NCI-H2171 (cell line): Measurements from ENCODE around the gene CNFN.

ENCODE experiments used
- DNase-seq: peaks from one replicate; lab custom pipeline; 2025; lab: John Stamatoyannopoulos, UW

Gene CNFN

GRCh38 chr19:42389899-42390298 lies at the start of gene CNFN:
Gene CNFN (minus strand): TSS chr19:42390297. CDS start chr19:42389037, 1,260 bp downstream.
- no peak for DNase-seq

DNA sequence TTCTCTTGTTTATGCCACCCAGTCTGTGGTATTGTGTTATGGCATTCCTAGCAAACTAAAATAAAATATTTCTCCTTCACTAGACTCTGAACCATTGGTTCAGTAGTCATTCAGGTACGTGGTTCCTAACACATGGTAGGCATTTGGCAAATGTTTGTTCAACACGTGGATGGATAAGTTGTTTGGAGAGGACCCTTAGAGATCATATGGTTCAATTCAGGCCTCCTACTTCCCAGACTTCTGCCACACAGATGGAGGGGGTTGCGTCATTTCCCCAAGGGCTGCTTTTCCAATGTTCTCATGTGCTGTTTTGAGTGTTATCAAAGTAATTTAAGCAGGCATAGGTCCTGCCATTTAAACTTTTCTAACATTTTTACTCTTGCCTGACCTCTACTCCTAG lies 45.9 kb upstream of the CNFN start:
- peak; percentile 86 for DNase-seq

GRCh38 chr19:42435316-42435715 lies 45.2 kb upstream of the CNFN start:
- no peak for DNase-seq

DNA sequence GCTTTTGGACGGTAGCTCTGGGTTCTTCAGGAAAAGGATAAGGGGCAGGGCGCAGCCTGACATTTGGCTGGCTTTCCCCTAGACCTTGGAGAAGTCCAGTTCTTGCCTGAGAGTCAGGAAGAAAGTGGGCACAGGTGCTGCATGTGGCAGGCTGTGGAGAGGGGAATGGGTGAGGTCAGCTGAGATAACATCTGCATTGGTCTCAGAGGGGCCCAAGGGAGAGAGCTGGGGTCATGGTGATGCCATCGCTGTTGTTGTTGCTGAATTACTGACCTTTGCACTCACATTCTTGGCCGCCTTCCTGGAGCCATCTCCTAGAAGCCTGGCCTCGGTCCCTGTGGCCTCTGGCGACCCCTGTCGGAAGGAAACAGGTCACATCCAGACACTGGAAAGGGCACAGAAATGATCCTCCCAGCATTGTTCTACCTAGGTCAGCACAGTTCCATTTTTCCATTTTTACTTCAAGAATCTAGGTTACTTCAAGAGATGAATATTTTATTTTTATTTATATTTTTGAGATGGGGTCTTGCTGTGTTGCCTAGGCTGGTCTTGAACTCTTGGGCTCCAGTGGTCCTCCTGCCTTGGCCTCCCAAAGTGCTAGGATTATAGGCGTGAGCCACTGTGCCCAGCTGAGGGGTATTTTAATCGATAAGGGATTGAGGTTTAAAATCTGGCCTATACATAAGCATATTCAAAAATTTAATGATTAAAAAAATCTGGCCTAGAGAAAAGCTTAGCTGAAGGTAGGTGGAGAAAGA lies 43.6 kb upstream of the CNFN start:
- DNase-seq = no peak

DNA sequence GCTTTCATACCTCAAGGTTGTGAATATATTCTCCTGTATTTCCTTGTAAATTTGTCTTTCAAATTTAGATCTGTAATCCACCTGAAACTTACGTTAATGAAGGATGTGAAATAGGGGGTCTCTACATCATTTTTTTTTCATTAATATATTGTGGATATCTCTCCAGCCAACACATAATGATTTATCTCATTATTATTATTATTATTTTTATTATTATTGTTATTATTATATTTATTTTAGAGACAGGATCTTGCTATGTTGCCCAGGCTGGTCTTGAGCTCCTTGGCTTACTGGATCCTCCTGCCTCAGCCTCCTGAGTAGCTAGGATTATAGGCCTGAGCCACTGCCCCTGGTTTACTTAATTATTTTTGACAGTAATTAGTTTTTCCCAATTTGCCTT lies 41.4 kb upstream of the CNFN start:
- no peak for DNase-seq

DNA sequence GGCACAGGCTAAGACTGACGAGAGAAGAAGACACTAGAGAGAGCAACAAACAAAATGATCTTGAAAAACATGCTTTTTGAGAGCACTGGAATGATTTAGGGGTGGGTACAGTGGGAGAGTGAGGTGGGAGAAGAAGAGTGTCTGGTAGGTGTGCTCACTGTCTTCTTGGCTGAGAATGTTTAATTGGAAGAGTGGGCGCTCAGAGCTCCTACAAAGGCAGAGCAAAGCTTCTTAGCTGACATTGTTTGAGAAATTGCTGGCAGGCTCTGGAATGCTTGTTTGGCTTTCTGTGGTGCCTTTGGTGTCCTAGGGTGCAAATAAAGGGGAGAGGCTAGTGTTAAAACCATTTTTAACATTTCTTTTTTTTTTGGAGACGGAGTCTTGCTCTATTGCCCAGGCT lies 38.6 kb upstream of the CNFN start:
- DNase-seq = no peak

- DNase-seq = peak; percentile 10
These were observed 37.2 kb upstream of the CNFN start, which contains the start of gene LIPE for GRCh38 chr19:42427313-42427712. Gene LIPE (minus strand): TSS chr19:42427388. CDS start chr19:42427149, 239 bp downstream.

DNA sequence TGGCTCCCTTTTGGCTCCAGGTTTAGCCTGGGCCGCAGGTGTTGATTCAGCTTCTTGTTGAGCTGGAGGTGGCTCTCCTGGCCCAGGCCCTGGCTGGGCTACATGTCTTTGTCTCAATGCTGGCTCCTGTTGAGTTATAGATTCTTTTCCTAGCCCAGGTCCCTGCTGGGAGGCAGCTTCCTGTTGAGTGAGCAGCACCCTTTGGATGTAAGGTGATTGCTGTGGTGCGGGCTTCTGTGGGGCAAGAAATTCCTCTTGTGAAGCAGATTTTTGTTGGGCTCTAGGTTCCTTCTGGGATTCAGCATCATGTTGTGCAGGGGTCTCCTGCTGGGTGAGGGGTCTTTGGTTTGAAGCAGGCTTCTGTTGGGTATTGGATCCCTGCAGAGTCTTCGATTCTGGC lies 36.5 kb upstream of the CNFN start:
- peak; percentile 88 for DNase-seq

- no peak for DNase-seq
These were observed 34.6 kb upstream of the CNFN start for GRCh38 chr19:42424712-42425131.

DNA sequence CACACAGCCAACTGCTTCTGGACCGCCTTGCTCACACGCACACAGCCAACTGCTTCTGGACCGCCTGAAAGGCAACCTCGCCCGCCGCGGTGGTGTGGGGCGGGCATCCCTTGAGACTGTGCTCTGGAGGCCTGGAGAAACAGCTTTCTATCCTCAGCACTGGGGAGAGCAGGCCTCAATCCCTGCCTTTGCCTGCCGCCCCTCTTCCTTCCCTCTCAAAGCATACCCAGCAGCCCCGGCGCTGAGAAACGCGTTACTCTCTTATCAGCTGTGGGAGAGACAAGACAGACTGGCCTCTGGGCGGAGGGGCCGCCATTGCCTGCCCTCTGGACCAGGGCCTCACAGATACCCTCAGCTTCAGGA lies 34.2 kb upstream of the CNFN start:
- DNase-seq = no peak

DNA sequence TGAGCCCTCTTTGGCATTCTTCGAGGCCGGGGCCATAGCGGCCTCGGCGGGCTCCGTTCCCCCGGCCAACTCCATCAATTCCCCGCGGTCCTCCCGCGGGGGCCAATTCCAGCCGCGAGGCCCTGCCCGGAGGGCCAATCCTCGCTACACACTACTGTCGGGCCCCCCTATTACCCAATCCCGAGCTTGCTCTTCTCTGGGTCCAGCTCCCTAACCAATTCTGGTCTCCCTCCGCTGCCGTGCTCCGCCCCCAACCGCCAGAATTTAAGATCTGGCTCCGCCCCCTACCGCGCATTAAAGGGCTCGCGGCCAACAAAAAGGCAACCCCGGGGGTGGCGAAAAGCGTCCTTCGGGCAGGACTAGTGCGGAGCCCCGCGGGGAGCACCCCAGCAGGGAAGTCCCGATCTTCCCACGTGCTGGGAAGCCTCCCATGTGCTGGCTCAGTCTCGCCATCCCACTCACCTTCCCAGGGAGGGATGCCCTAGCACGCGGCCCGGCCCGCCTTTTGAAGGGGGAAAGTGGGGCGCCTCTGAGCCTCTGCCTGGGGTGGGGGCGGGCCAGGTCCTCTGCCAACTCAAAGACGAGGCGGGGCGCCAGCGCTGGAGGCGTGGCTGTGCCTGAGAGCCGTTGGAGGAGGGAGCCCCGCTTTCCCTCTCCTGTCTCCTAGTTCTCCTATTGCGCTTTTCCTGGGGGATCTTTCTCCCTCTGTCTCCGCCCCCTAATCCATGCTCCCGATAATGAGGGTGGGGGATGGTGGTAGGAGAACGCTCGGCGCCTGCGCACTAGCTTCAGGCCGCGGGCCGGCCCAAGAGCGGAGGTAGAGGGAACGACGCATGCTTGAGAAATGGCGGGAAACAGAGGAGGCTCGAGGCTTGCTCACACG lies 33.6 kb upstream of the CNFN start:
- DNase-seq = peak; percentile 41

DNA sequence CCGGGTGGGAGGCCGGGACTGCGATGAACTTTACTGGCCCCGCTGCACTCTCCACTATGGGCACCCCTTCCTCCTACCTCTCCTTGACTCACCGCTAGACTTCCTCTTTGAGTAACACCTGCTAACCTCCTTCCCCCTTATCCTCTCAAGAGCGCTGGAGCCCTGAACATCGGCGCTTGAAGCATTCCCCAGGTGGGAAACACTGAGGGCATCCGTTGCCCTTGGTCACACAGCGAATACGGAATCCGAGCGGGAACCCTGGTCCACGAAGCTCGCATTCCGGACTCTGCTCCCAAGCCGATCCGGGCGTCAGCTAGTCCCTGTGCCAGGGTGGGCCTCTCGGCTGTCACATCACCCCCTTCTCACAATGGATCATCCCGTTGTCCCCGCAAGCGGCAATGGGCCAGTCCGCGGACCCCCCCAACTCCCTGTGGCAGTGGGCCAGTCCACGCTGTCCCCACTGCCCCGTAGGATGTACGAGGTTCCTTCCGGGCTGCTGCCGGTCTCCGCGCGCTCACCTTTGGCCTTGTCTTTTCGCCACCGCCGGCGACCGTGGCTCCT lies 32.9 kb upstream of the CNFN start:
- DNase-seq = no peak

- DNase-seq = no peak
These were observed 32.2 kb upstream of the CNFN start for GRCh38 chr19:42422092-42422900.

GRCh38 chr19:42421591-42422031 lies 31.5 kb upstream of the CNFN start:
- DNase-seq = no peak

DNA sequence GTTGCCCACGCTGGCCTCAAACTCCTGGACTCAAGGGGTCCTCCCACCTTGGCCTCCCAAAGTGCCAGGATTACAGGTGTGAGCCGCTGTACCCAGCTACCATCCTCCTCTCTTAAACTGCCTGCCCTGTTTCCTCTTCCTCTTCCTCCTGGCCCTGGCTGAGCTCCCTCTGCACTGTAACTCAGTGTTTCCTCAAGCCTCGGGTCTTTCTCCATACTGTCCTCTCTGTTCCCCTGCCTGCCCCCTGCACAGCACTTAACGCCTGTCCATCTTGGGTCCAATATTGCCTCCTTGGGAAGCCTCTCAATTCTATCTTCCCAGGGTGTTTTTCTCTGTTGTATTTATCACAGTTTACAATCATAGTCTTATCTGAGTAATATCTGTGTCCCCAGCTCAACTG lies 31.0 kb upstream of the CNFN start:
- no peak for DNase-seq

GRCh38 chr19:42420055-42420544 lies 30.0 kb upstream of the CNFN start:
- peak; percentile 22 for DNase-seq

GRCh38 chr19:42419309-42419708 lies 29.2 kb upstream of the CNFN start:
- DNase-seq = no peak

DNA sequence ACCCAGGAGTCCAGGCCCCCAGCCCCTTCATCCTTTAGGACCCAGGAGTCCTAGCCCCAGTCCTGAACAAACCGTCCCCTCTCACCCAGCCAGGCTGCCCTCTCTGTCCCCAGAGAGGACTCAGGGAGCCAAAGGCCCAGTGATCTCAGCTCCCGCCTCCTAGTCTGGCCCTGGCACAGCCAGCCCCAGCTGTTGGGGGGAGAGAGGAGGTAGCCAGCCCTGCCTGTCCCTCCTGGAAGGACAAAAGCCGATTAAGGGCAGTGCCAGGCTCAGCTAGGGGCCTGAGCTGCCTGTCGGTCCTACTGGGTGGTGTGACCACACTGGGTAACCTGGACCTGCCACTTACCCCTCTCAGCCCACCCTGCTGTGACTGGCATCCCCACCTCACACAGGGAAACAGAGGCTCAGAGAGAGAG lies 22.6 kb upstream of the CNFN start:
- DNase-seq = no peak

GRCh38 chr19:42412227-42412626 lies 22.1 kb upstream of the CNFN start:
- no peak for DNase-seq

GRCh38 chr19:42411581-42412178 lies 21.6 kb upstream of the CNFN start:
- DNase-seq = no peak

DNA sequence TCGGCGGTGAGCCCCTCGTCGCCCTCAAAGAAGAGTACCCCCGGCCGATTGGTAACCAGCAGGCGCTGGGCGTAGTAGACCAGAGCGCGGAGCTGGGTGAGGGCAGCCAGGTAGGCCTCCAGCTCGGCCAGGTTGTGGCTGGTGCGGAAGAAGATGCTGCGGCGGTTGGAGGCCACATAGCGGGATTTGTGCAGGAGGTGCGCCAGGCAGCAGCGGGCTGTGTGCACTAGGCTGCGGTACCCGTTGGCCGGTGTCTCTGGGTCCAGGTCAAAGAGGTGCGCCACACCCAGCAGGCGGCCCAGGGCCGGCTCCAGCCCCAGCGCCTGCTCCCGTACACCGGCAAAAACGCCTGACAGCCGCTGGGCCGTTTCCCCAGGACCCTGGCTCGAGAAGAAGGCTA lies 20.3 kb upstream of the CNFN start:
- no peak for DNase-seq
